Measurements from ENCODE around the gene ARSA.
"Not testable (repeated sequence)": the region's sequence is repeated elsewhere in the genome, so short reads cannot be mapped to it uniquely, and the experiment has no call there.

The ARSA gene

GRCh38 chr22:50620593-50621355, 7.2 kb downstream of the ARSA start:
- no peak for DNase-seq

GRCh38 chr22:50614296-50614695, 13.7 kb downstream of the ARSA start:
- not testable (repeated sequence) for DNase-seq

DNA sequence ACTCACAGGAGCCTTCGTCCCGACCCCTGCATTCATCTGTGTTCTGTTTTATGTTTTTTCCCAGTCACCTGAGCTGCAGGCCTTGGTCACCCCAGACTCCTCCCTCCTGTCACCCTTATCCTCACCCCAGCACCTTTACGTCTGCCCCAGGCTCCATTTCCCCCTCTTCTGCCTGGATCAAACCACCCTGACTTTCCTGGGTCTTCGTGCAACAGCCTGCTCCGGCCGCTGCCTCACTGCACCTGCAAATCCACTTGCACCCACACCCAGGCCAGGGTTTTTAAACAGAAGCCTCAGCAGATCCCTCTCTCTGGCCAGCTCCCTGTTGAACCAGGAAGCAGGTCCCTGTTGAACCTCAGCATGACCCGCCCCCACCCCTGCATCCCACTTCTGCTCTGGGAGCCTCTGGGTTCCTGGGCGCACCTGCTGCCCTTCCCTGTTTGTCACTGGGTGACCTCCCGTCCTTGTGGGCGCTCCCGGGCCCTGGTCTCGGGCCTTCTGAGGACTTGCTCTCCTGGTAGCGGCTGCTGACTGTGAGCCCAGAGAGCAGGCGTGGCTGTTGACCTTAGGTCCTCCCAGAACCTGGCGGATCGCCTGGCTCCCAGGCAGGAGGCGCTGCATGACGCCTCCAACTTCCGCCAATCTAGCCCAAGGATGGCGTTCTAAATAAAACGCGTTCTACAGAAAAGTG, 14.5 kb downstream of the ARSA start:
- no peak for DNase-seq

- DNase-seq: no peak
Measured at GRCh38 chr22:50612528-50613221, 15.3 kb downstream of the ARSA start.

DNA sequence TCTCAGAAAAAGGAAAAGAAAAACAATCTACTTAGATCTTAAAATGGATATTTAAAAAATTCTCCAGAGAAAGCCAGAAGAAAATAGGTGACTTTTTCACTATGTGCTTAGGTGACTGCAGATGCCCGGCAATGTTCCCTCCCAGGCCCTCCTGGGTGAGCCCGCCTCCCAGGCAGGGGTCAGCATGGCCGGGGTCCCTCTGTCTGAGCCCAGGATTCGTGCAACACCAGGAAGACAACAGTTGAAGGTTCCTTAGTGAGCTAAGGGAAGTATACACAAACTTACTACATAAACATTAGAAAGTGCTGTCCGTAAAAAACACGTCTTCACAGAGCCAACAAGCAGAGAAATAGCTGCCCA, 15.8 kb downstream of the ARSA start:
- no peak for DNase-seq

DNA sequence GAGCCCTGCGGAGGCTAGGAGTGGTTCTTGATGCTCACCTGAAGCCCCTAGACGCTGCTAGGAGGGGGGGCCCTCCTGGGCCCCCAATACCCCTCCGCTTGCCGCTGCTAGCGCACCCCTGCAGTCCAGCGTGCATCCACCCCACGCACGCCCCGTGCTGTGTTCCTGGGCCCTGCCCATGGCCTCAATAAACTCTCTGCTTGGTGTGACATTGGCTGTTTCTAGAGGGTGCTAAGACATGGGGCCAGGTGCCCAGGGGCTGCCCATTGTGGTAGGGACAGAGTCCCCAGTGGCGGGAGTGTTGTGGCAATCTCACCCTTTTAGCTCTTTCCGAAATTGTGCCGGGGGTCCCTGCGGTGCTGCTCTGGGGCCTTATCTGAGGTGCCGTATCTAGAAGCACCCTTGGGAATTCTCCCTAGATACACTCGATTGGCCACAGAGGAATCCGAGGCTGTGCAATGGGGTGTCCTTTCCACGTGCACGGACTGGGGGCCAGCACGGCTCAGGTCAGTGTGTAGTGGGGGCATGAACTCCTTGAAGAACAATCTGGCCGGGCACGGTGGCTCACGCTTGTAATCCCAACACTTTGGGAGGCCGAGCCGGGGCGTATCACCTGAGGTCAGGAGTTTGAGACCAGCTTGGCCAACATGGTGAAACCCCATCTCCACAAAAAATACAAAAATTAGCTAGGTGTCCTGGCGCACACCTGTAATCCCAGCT, 16.5 kb downstream of the ARSA start:
- no peak for DNase-seq

- no peak for DNase-seq
Measured at GRCh38 chr22:50610581-50610980, 17.4 kb downstream of the ARSA start.

GRCh38 chr22:50610041-50610451, 17.9 kb downstream of the ARSA start:
- DNase-seq: no peak

DNA sequence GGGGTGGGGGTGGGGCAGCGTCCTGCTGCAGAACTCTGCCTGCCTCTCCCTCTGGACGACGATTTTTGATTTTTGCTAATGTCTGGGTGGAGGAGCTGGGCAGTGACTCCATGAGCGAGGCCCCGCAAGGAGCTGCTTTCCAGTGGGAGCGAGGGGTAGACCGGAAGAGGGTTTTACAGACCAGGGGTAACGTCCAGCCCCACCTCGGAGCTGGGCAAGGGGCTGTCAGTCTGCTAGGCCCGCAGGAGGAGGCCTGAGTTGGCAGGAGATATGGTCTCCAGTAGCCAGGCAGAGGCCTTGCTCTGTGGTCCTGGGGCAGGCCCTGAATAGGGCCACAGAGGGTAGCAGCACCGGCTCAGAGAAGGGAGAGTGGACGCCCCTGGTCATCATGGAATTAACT, 18.4 kb downstream of the ARSA start:
- DNase-seq: no peak

DNA sequence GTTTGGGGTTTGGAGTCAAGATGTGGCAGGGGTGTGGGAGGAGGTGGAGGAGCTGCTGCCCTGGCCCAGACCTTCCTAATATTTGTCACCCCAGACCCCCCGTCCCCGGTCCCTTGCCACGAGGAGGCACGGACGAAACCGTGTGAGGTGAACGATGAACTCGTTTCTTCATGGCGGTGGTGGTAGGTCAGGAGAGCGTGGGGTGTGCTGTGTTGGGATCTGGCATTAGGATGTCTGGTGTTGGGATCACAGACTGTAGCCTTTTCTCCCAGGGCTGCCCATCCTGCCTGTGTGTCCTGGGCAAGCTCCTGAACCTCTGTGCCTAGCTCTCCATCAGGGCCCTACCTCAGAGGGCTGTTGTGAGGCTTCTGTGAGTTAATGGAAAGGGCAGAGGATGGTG, 19.0 kb downstream of the ARSA start:
- DNase-seq: no peak

- DNase-seq: not testable (repeated sequence)
Measured at GRCh38 chr22:50608058-50608840, 19.7 kb downstream of the ARSA start.

DNA sequence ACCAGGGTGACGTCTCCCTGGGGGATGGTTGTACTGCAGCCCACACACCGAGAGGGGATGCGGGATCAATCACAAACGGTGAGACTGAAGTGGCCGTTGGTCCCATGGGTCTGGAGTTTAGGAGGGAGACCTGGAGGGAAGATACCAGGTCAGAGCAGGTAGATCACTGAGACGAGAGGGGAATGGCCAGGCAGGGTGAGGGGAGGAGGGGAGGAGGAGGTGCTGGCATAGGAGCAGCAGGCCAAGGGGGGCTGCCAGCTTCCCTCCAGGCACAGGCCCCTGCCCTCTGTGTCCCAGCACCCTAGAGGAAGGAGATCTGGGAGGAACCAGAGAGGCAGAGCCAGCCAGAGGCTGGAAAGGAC, 20.3 kb downstream of the ARSA start:
- DNase-seq: no peak

DNA sequence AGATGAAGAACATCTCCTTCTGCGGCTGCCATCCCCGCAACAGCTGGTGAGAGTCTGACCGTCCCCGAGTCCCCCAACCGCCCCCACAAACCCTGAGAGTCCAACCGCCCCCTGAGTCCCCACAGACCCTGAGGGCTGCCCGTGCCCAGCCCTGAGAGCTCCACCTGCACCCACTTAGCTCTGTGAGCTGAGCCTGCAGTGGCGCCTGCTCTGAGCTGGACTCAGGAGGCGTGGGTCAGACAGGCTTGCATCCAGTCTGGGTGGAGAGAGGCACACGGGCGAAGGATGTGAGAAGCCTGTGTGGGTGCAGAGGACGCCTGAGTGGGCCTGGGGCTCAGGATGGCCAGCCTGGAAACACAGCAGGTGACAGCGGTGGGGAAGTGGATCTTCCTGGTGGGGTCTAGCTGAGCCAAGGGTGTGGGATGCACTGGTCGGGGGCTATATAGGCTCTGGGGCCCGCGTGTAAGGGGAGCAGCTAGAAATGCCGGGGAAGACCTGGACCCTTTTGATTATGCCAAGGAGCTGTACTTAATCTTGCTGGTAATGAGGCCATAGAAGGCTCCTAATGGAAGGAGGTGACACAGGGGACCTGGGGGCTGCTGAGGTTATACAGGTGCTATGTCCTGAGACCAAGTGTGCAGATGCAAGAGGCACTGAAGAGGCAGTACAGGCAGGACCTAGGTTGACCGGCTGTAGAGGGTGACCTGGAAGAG, 20.9 kb downstream of the ARSA start:
- DNase-seq: no peak

DNA sequence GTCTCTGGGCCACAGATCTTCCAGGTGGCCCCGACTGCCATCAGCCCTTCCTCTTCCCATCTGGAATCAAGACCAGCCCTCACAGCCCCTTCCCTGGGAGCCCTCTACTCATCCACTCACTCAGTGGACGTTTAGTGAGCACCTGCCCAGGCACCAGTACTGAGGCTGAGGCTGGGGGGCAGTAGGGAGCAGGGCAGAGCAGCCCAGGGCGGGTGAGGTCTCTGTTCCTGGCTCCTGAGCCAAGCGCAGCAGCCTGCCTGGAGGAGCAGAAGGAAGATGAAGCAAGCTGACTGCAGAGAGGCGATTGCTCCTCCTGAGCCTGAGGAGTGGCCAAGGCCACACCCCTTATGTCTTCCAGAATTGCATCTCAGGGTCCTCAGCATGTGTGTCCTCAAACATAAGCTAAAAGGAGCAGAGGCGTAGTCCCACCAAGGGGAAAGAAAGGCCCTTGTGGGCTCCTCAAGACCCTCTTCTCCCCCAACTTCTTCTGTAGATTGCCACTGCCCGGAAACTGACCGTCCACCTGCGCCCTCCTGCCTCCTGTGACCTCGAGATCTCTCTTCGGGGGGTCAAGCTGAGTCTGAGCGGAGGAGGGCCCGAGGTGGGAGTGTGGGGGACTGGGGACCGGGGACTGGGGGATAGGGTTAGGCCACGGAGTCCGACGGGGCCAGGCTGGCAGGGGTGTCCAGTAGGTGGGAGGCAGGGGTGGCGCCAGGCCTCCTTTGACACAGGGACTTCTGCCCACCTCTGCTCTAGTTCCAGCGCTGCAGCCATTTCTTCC, 21.6 kb downstream of the ARSA start:
- DNase-seq: no peak

GRCh38 chr22:50605613-50606074, 22.3 kb downstream of the ARSA start:
- DNase-seq: no peak

DNA sequence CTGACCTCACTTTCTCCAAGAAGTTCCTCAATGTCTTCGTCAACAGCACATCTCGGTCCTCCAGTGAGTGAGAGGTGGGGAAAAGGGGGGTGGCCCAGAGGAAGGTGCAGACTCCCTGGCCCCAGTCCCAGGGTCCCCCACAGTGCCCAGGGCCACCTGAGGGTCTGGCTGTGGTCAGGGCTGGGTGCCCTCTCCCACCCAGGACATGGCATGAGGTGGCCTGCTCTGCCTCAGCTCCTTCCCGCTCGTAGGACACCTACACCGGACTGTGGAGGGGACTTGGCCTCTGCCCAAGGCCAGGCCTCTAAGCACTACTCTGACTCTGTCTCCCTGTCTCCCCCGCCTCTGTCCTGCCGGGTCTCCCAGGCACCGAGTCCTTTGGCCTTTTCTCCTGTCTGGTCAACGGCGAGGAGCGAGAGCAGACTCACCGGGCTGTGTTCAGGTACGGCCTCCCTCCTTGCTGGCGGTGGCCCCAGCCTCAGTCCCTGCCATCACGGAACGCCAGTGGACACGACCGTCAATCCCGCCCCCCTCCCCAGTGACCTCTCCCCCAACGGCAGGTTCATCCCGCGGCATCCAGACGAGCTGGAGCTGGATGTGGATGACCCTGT, 22.8 kb downstream of the ARSA start:
- no peak for DNase-seq

DNA sequence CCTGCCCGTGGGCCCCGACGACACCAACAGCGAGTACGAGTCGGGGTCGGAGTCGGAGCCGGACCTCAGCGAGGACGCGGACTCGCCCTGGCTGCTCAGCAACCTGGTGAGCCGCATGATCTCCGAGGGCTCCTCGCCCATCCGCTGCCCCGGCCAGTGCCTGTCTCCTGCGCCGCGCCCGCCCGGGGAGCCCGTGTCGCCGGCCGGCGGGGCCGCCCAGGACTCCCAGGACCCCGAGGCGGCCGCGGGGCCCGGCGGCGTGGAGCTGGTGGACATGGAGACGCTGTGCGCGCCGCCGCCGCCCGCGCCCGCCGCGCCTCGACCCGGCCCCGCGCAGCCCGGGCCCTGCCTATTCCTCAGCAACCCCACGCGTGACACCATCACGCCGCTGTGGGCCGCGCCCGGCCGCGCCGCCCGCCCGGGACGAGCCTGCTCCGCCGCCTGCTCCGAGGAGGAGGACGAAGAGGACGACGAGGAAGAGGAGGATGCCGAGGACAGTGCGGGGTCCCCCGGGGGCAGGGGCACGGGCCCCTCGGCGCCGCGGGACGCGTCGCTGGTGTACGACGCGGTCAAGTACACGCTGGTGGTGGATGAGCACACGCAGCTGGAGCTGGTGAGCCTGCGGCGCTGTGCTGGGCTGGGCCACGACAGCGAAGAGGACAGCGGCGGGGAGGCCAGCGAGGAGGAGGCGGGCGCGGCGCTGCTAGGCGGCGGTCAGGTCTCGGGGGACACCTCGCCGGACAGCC, 23.5 kb downstream of the ARSA start:
- no peak for DNase-seq

GRCh38 chr22:50603511-50604255, 24.3 kb downstream of the ARSA start:
- no peak for DNase-seq

DNA sequence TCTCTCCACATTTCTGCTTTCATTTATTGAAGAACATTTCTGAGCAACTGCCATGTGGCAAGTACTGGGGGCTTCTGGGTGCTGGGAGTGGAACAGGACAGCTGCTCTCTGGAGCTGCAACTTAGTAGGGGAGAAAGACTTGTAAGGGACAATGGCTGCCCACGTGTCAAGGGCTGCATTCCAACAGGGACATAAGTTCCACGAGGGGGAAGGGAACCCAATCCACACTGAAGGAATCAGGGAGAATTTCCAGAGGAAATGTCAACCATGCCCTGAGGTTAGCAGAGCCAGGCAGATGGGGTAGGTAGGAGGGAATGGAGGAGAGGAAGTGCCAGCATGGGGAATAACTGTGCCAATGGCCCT, 25.6 kb downstream of the ARSA start:
- no peak for DNase-seq

All from NCI-H1436 treated with DMSO at 0.1 percent for 48 hours (cell line).